Ishikawa (cell line): Measurements from ENCODE around the gene TDP1.

Experiments used
- CEBPB ChIP-seq: IDR thresholded peaks from 2 replicates; pipeline ENCODE4 v1.6.1; 2012
- CREB1 ChIP-seq: IDR thresholded peaks from 2 replicates; pipeline ENCODE4 v1.6.1; 2012; ENCODE audit warnings: low read depth
- EGR1 ChIP-seq: IDR thresholded peaks from 2 replicates; pipeline ENCODE4 v1.6.1; 2012
- EP300 ChIP-seq: IDR thresholded peaks from 2 replicates; pipeline ENCODE4 v1.6.1; 2012; ENCODE audit warnings: borderline replicate concordance
- NFIC ChIP-seq: IDR thresholded peaks from 2 replicates; pipeline ENCODE4 v1.6.1; 2012
- RAD21 ChIP-seq: IDR thresholded peaks from 2 replicates; pipeline ENCODE4 v1.6.1; 2012; ENCODE audit warnings: low read depth
- TAF1 ChIP-seq: IDR thresholded peaks from 2 replicates; pipeline ENCODE4 v1.6.1; 2012; ENCODE audit warnings: low read depth, mild to moderate bottlenecking
- YY1 ChIP-seq: IDR thresholded peaks from 2 replicates; pipeline ENCODE4 v1.6.1; 2012; ENCODE audit warnings: low read depth
- ZBTB7A ChIP-seq: IDR thresholded peaks from 2 replicates; pipeline ENCODE4 v1.6.1; 2012; ENCODE audit warnings: low read depth
- TF ChIP-seq, protein P1 (sequence below): IDR thresholded peaks from 2 replicates; pipeline ENCODE4 v1.6.1; 2012; ENCODE audit warnings: low read depth, mild to moderate bottlenecking
- TF ChIP-seq, protein P2 (sequence below): IDR thresholded peaks from 2 replicates; pipeline ENCODE4 v1.6.1; 2012
- TF ChIP-seq, protein P3 (sequence below): IDR thresholded peaks from 2 replicates; pipeline ENCODE4 v1.6.1; 2012

DNA sequence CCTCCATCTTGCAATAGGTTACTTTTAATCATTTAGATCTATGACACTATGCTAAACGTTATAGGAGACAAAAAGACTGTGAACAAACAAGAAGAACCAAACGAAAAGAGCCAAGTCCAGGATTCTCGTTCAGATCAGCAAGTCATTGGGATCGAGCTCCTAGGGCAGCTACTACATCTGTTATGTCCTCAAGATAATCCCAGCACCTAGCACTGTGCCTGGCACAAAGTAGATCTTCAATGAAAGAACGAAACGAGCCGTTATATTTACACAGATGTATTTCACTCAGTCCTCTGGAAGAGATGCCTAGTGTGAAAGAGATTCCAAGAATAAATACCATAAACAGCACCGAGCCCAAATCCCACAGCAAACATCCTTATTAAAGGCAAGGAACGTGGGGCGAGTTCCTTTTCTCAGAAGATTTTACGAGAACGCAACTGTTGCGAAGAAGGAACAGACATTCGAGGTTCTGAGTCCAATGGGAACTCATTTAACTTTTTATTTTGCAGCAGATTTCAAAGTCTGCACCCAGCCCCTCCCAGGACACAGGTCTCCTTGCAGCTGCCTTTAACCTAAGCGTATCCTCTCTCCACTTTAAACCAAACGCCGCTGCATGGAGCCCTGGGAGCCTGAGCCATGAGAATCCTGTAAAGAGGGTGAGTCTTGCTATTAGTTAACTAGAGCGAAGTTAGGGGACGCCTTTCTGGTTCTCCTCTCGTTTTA lies 544 bp upstream of the TDP1 start:
- TF ChIP-seq, protein P1, sequence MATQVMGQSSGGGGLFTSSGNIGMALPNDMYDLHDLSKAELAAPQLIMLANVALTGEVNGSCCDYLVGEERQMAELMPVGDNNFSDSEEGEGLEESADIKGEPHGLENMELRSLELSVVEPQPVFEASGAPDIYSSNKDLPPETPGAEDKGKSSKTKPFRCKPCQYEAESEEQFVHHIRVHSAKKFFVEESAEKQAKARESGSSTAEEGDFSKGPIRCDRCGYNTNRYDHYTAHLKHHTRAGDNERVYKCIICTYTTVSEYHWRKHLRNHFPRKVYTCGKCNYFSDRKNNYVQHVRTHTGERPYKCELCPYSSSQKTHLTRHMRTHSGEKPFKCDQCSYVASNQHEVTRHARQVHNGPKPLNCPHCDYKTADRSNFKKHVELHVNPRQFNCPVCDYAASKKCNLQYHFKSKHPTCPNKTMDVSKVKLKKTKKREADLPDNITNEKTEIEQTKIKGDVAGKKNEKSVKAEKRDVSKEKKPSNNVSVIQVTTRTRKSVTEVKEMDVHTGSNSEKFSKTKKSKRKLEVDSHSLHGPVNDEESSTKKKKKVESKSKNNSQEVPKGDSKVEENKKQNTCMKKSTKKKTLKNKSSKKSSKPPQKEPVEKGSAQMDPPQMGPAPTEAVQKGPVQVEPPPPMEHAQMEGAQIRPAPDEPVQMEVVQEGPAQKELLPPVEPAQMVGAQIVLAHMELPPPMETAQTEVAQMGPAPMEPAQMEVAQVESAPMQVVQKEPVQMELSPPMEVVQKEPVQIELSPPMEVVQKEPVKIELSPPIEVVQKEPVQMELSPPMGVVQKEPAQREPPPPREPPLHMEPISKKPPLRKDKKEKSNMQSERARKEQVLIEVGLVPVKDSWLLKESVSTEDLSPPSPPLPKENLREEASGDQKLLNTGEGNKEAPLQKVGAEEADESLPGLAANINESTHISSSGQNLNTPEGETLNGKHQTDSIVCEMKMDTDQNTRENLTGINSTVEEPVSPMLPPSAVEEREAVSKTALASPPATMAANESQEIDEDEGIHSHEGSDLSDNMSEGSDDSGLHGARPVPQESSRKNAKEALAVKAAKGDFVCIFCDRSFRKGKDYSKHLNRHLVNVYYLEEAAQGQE, result no peak
- TF ChIP-seq EP300 (no peak), EGR1 (no peak), ZBTB7A (no peak), NFIC (no peak), CEBPB (no peak), RAD21 (no peak), YY1 (no peak), TAF1 (no peak), CREB1 (no peak)
- TF ChIP-seq, protein P2, sequence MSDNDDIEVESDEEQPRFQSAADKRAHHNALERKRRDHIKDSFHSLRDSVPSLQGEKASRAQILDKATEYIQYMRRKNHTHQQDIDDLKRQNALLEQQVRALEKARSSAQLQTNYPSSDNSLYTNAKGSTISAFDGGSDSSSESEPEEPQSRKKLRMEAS, result no peak
- TF ChIP-seq, protein P3, sequence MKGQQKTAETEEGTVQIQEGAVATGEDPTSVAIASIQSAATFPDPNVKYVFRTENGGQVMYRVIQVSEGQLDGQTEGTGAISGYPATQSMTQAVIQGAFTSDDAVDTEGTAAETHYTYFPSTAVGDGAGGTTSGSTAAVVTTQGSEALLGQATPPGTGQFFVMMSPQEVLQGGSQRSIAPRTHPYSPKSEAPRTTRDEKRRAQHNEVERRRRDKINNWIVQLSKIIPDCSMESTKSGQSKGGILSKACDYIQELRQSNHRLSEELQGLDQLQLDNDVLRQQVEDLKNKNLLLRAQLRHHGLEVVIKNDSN, result no peak
